GM18907 (cell line): ENCODE data around the gene HSPD1.
"Not testable (repeated sequence)": the region's sequence is repeated elsewhere in the genome, so short reads cannot be mapped to it uniquely, and the experiment has no call there.

ENCODE experiments used
- ATAC-seq: cut with Tn5 transposase; IDR thresholded peaks from one replicate; pipeline ENCODE4 v1.9.1; 2021; ENCODE audit warnings: mild to moderate bottlenecking, moderate library complexity; ENCODE audit not compliant: unreplicated experiment

Gene HSPD1

GRCh38 chr2:197497326-197497725 lies 2.3 kb downstream of the HSPD1 start:
- ATAC-seq, result no peak

- ATAC-seq, result no peak
Observed at GRCh38 chr2:197496695-197497094, 2.9 kb downstream of the HSPD1 start.

- ATAC-seq, result no peak
Observed at GRCh38 chr2:197495433-197496134, 4.1 kb downstream of the HSPD1 start.

GRCh38 chr2:197487385-197487784 lies 12.3 kb downstream of the HSPD1 start:
- ATAC-seq, result no peak

GRCh38 chr2:197486175-197486574 lies 13.5 kb downstream of the HSPD1 start:
- no peak for ATAC-seq

- not testable (repeated sequence) for ATAC-seq
Observed at GRCh38 chr2:197484248-197484647, 15.4 kb downstream of the HSPD1 start.

- no peak for ATAC-seq
Observed at GRCh38 chr2:197480165-197481036, 19.2 kb downstream of the HSPD1 start.

GRCh38 chr2:197477797-197478196 lies 21.8 kb downstream of the HSPD1 start:
- no peak for ATAC-seq

- no peak for ATAC-seq
Observed at GRCh38 chr2:197472166-197472565, 27.5 kb downstream of the HSPD1 start.

GRCh38 chr2:197464175-197464574 lies 35.5 kb downstream of the HSPD1 start:
- no peak for ATAC-seq

- no peak for ATAC-seq
Observed at GRCh38 chr2:197461057-197461456, 38.6 kb downstream of the HSPD1 start.

GRCh38 chr2:197460649-197461048 lies 39.0 kb downstream of the HSPD1 start:
- no peak for ATAC-seq

GRCh38 chr2:197455428-197455827 lies 44.2 kb downstream of the HSPD1 start:
- ATAC-seq, result no peak

- no peak for ATAC-seq
Observed at GRCh38 chr2:197454923-197455322, 44.7 kb downstream of the HSPD1 start.

GRCh38 chr2:197453914-197454398 lies 45.7 kb downstream of the HSPD1 start:
- peak; percentile 43 for ATAC-seq

GRCh38 chr2:197453123-197453913 lies 46.3 kb downstream of the HSPD1 start, which contains the start of gene COQ10B:
TSS of gene COQ10B (plus strand) at chr2:197453552. CDS start at chr2:197453561, 9 bp downstream.
- ATAC-seq, result peak; percentile 96

- no peak for ATAC-seq
Observed at GRCh38 chr2:197452754-197453122, 46.9 kb downstream of the HSPD1 start.

GRCh38 chr2:197450935-197451358 lies 48.7 kb downstream of the HSPD1 start:
- not testable (repeated sequence) for ATAC-seq

GRCh38 chr2:197450465-197450864 lies 49.2 kb downstream of the HSPD1 start:
- no peak for ATAC-seq

- ATAC-seq, result no peak
Observed at GRCh38 chr2:197446844-197447243, 52.8 kb downstream of the HSPD1 start.

GRCh38 chr2:197445746-197446145 lies 53.9 kb downstream of the HSPD1 start:
- ATAC-seq, result no peak
